K562 (cell line): Measurements from ENCODE around the gene SERTAD2. TPM values are rescaled to one million over a fixed set of nuclear protein-coding genes. Genes with fewer than 3 reads are reported as not detected.
A peak's percentile ranks its signal among the peaks of the same experiment; 100 is the strongest.

ENCODE experiments used
- BRD9 ChIP-seq: fragments of 450-650 bp; IDR thresholded peaks from 2 replicates; pipeline ENCODE4 v1.6.1; 2018; ENCODE audit warnings: low read depth; ENCODE audit not compliant: partially characterized antibody
- CHD7 ChIP-seq: fragments of 200-600 bp; sonication (generic); IDR thresholded peaks from one replicate; pipeline ENCODE4 v1.6.1; 2012; ENCODE audit warnings: mild to moderate bottlenecking, low read depth, low read length, inconsistent platforms
- E2F8 ChIP-seq: fragments of 450-650 bp; IDR thresholded peaks from 2 replicates; pipeline ENCODE4 v1.7.1; 2018; ENCODE audit warnings: mild to moderate bottlenecking, low read depth; ENCODE audit not compliant: partially characterized antibody
- GABPB2 ChIP-seq: fragments of 250-450 bp; sonication (Bioruptor Pico); conservative IDR thresholded peaks from 2 replicates; pipeline ENCODE4 v1.5.1; 2021; ENCODE audit warnings: mild to moderate bottlenecking
- HBP1 ChIP-seq: fragments of 450-650 bp; formaldehyde crosslinking; IDR thresholded peaks from 2 replicates; pipeline ENCODE4 v1.4.0; 2022; ENCODE audit warnings: missing genetic modification characterization
- POLR2AphosphoS5 ChIP-seq: IDR thresholded peaks from 2 replicates; pipeline ENCODE4 v1.6.1; 2011; ENCODE audit warnings: mild to moderate bottlenecking, low read depth, low read length, moderate library complexity; ENCODE audit not compliant: control insufficient read depth, insufficient read depth
- RBM17 ChIP-seq: fragments of 200-400 bp; formaldehyde crosslinking; IDR thresholded peaks from 2 replicates; pipeline ENCODE4 v1.6.1; 2017; ENCODE audit warnings: low read depth, mild to moderate bottlenecking, low read length, borderline replicate concordance
- RBM25 ChIP-seq: fragments of 200-400 bp; formaldehyde crosslinking; IDR thresholded peaks from 2 replicates; pipeline ENCODE4 v1.6.1; 2018; ENCODE audit warnings: low read length, low read depth, moderate library complexity; ENCODE audit not compliant: severe bottlenecking
- THAP7 ChIP-seq: fragments of 250-450 bp; sonication (Bioruptor Pico); IDR thresholded peaks from 2 replicates; pipeline ENCODE4 v1.5.0; 2021
- polyA plus RNA-seq, 8 experiments: library from polyadenylated mRNA; depleted of rRNA in 4 of 8; stranded (reverse) in 5 of 8; unstranded in 3 of 8; fragments of >200 nt; fragmentation: Nextera tagmentation in 2 of 8; fragmentation: Illumina TruSeq in 1 of 8; extraction: Ambion mirVana in 2 of 8; extraction: Trizol in 1 of 8; gene quantifications; 2 replicates each; pipeline versions ENCODE4 v1.2.1 to v1.2.3, GENCODE V29; 2011 to 2014; ENCODE audit warnings: inconsistent platforms in 1 of 8, missing spikeins in 1 of 8
- total RNA-seq, 7 experiments: library from RNA; depleted of rRNA in 6 of 7; stranded (reverse); fragments of >200 nt in 6 of 7; fragmentation: Illumina TruSeq in 2 of 7; extraction: Trizol in 2 of 7; gene quantifications; 2 replicates each; pipeline versions ENCODE4 v1.2.1 to v1.2.3, GENCODE V29; 2011 to 2021; ENCODE audit warnings: low replicate concordance in 1 of 7

The SERTAD2 gene
- total and polyA plus RNA-seq, 9 of the 15 experiments (the other 6 are each of a cell fraction or from before 2014, with no cell fraction given), result 3.0 to 12.5 (median 6.1) TPM

- TF ChIP-seq E2F8 (no peak), HBP1 (no peak), GABPB2 (CRISPR knock-in tag) (no peak), RBM17 (no peak), THAP7 (CRISPR knock-in tag) (no peak), BRD9 (peak; percentile 66), POLR2AphosphoS5 (no peak), RBM25 (no peak), CHD7 (no peak)
Observed at GRCh38 chr2:64652231-64653108, 1.2 kb downstream of the SERTAD2 start (continued).
